HepG2 (cell line): ENCODE results near the gene GTSF1L. TPM values are rescaled to one million over a fixed set of nuclear protein-coding genes. Genes with fewer than 3 reads are reported as not detected.

Source experiments
- ATAC-seq: fragments of 200-7000 bp; cut with Tn5 transposase; 3 replicates; pipeline ENCODE4 v1.9.1; 2020; ENCODE audit warnings: mild to moderate bottlenecking, moderate library complexity
- BruUV-seq: library from RNA; stranded (reverse); fragments of 400-500 nt; replicated peaks from 2 replicates; lab custom pipeline; 2021; lab: Mats Ljungman, UMichigan
- CTCF ChIA-PET: fragments of 300-600 bp; formaldehyde crosslinking; extraction: SDS; loops from one replicate; lab custom pipeline; 2021; ENCODE audit warnings: low total read pairs, inconsistent platforms, low intra/inter-chr PET ratio; lab: Yijun Ruan, JAX
- POLR2A ChIA-PET: fragments of 350-600 bp; sonication (Branson Sonifier 250); formaldehyde crosslinking; loops from one replicate; lab custom pipeline; 2020; ENCODE audit warnings: antibody characterized with exemption, inconsistent platforms; lab: Yijun Ruan, JAX
- DNase-seq: peaks from one replicate; pipeline ENCODE4 v3.0.0-alpha.2; 2015; ENCODE audit warnings: low spot score
- FAIRE-seq: peaks from 3 replicates; lab custom pipeline; 2011; peaks lifted over from hg19 to GRCh38; lab: Jason Lieb, UNC
- H2AFZ ChIP-seq: one replicate; pipeline ENCODE4 v1.6.1; 2011; ENCODE audit warnings: low read length, inconsistent platforms
- H3K27ac ChIP-seq: fragments of 300-600 bp; 3 replicates; pipeline ENCODE4 v1.8.0; 2011; ENCODE audit warnings: mixed run types, mild to moderate bottlenecking, mixed read lengths, low read length, inconsistent platforms; ENCODE audit not compliant: insufficient read depth; ENCODE audit errors: extremely low read length
- H3K27me3 ChIP-seq, 2 experiments: fragments of 200-600 bp in 1 of 2; 2 replicates in 1 of 2; 3 replicates in 1 of 2; pipeline versions ENCODE4 v1.6.0 to v1.8.0; 2011; ENCODE audit warnings: low read length in 2 of 2, mild to moderate bottlenecking in 2 of 2, moderate library complexity in 2 of 2, inconsistent platforms in 1 of 2; ENCODE audit not compliant: insufficient read depth in 2 of 2, control insufficient read depth in 1 of 2
- H3K36me3 ChIP-seq, 2 experiments: fragments of 200-600 bp in 1 of 2; replicated peaks in 1 of 2; 2 replicates in 1 of 2; 3 replicates in 1 of 2; pipeline versions ENCODE4 v1.5.1 to v1.8.0; 2011; ENCODE audit warnings: low read length in 2 of 2, inconsistent platforms in 1 of 2; ENCODE audit not compliant: insufficient read depth in 2 of 2, control insufficient read depth in 1 of 2
- H3K4me1 ChIP-seq: 2 replicates; pipeline ENCODE4 v1.5.1; 2012; ENCODE audit warnings: low read length, inconsistent platforms; ENCODE audit not compliant: insufficient read depth
- H3K4me2 ChIP-seq: 2 replicates; pipeline ENCODE4 v1.6.0; 2011; ENCODE audit warnings: low read depth, low read length, inconsistent platforms
- H3K4me3 ChIP-seq, 3 experiments: fragments of 200-600 bp in 1 of 3; sonication (generic), shearing (Covaris generic) in 1 of 3; replicated peaks in 1 of 3; 2 replicates each; pipeline ENCODE4 v1.5.1; 2011 to 2016; ENCODE audit warnings: low read length in 3 of 3, inconsistent platforms in 2 of 3, low read depth in 2 of 3, mild to moderate bottlenecking in 2 of 3, control low read depth in 1 of 3, mixed read lengths in 1 of 3; ENCODE audit not compliant: insufficient read depth in 1 of 3
- H3K79me2 ChIP-seq: one replicate; pipeline ENCODE4 v1.6.1; 2011; ENCODE audit warnings: low read length, inconsistent platforms; ENCODE audit not compliant: insufficient read depth
- H3K9ac ChIP-seq: 2 replicates; pipeline ENCODE4 v1.6.0; 2011; ENCODE audit warnings: mild to moderate bottlenecking, low read depth, low read length, inconsistent platforms; ENCODE audit not compliant: insufficient read depth
- H3K9me3 ChIP-seq: 2 replicates; pipeline ENCODE4 v1.5.1; 2012; ENCODE audit warnings: mild to moderate bottlenecking, low read length
- H4K20me1 ChIP-seq: 2 replicates; pipeline ENCODE4 v1.6.0; 2011; ENCODE audit warnings: inconsistent platforms, mild to moderate bottlenecking, low read length, moderate library complexity; ENCODE audit not compliant: insufficient read depth
- BRCA1 ChIP-seq: sonication (generic); formaldehyde crosslinking; IDR thresholded peaks from 2 replicates; pipeline ENCODE4 v1.4.0; 2020; ENCODE audit warnings: missing genetic modification reagents
- HDAC1 ChIP-seq: sonication (generic); formaldehyde crosslinking; IDR thresholded peaks from 2 replicates; pipeline ENCODE4 v1.5.1; 2020; ENCODE audit warnings: mild to moderate bottlenecking, missing genetic modification reagents
- SP1 ChIP-seq, 2 experiments: fragments of 450-650 bp in 1 of 2; sonication (generic) in 1 of 2; formaldehyde crosslinking in 1 of 2; IDR thresholded peaks; 2 replicates each; pipeline versions ENCODE4 v1.4.0 to v1.6.1; 2016 to 2020; ENCODE audit warnings: missing genetic modification reagents in 1 of 2
- ZFAT ChIP-seq: sonication (generic); formaldehyde crosslinking; conservative IDR thresholded peaks from 2 replicates; pipeline ENCODE4 v1.8.1; 2023; ENCODE audit warnings: missing genetic modification reagents, inconsistent platforms
- ZNF597 ChIP-seq: sonication (generic); formaldehyde crosslinking; IDR thresholded peaks from 2 replicates; pipeline ENCODE4 v1.5.0; 2020; ENCODE audit warnings: missing genetic modification reagents
- ZNF598 ChIP-seq: sonication (generic); formaldehyde crosslinking; IDR thresholded peaks from 2 replicates; pipeline ENCODE4 v1.5.1; 2020; ENCODE audit warnings: mild to moderate bottlenecking, missing genetic modification reagents, borderline replicate concordance
- ZNF772 ChIP-seq: sonication (generic); formaldehyde crosslinking; IDR thresholded peaks from 2 replicates; pipeline ENCODE4 v1.5.0; 2020; ENCODE audit warnings: mild to moderate bottlenecking, missing genetic modification reagents
- WGBS: methylation state at CpG from one replicate; pipeline ENCODE4 v1.1.6; 2017; ENCODE audit warnings: low lambda C conversion rate; 5-methylcytosine and 5-hydroxymethylcytosine counted together
- in situ Hi-C: cut with HindIII; loops from 2 replicates; pipeline ENCODE4 v1.10.0; 2017; ENCODE audit warnings: low pct_unique_long_range_greater_than_20kb; ENCODE audit not compliant: extremely low pct_ligation_motif_present
- intact Hi-C: fragments of 100-400 bp; cut with micrococcal nuclease; formaldehyde crosslinking; loops from one replicate; pipeline ENCODE4 v1.10.0; 2022; ENCODE audit not compliant: unreplicated experiment
- polyA plus RNA-seq, 8 experiments: library from polyadenylated mRNA; depleted of rRNA in 3 of 8; stranded (reverse) in 7 of 8; unstranded in 1 of 8; fragments of >200 nt; fragmentation: Illumina TruSeq in 4 of 8; extraction: Trizol in 4 of 8; gene quantifications; 2 replicates each; pipeline versions ENCODE4 v1.2.1 to v1.2.3, GENCODE V29; 2011 to 2016; ENCODE audit warnings: low read depth in 4 of 8, missing spikeins in 1 of 8, mixed read lengths in 1 of 8; ENCODE audit not compliant: insufficient read depth in 1 of 8
- total RNA-seq, 5 experiments: library from RNA; depleted of rRNA; stranded (reverse); fragments of >200 nt; fragmentation: Illumina TruSeq; extraction: Trizol; gene quantifications; 2 replicates each; pipeline ENCODE4 v1.2.3, GENCODE V29; 2016; ENCODE audit warnings: low read depth in 1 of 5

GTSF1L gene
- total and polyA plus RNA-seq, 2 of the 13 experiments (the other 11 are each of a cell fraction or from before 2014, with no cell fraction given), result not detected

- TF ChIP-seq ZNF597 (CRISPR knock-in tag) (no peak), HDAC1 (CRISPR knock-in tag) (no peak), ZNF598 (CRISPR knock-in tag) (no peak), ZNF772 (CRISPR knock-in tag) (no peak), BRCA1 (CRISPR knock-in tag) (no peak), ZFAT (CRISPR knock-in tag) (no peak)
These were observed 17.4 kb upstream of the GTSF1L start (continued) for GRCh38 chr20:43744151-43744611.

GRCh38 chr20:43740642-43741041 lies 13.8 kb upstream of the GTSF1L start:
- Histone ChIP-seq H3K4me1 (peaks cover 13% of the 10 kb centered on the region), H3K4me2 (no peak overlapping the region), H3K27me3 (peaks cover 3 to 27% of the 10 kb centered on the region in 2 experiments; a peak in 4 of 5 replicates), H4K20me1 (no peaks in the 10 kb centered on the region), H3K27ac (no peak overlapping the region), H3K79me2 (no peaks in the 10 kb centered on the region), H3K36me3 (no peaks in the 10 kb centered on the region), H3K4me3 (no peak overlapping the region), H3K9me3 (no peaks in the 10 kb centered on the region), H3K9ac (no peak overlapping the region), H2AFZ (no peak overlapping the region)
- CTCF ChIA-PET, result no interaction called here
- POLR2A ChIA-PET, result no interaction called here
- DNase-seq, result no peak
- TF ChIP-seq SP1 (IDR thresholded peaks at IDR 0.05) (no peak), SP1 (CRISPR knock-in tag; IDR thresholded peaks at IDR 0.05) (no peak)
- BruUV-seq, result no TSS peak
- intact Hi-C loops, result no loop called here
- WGBS, result 78% methylated on average over 3 of the region's 3 CpGs
- ATAC-seq, result no peak
- FAIRE-seq, result no peak
- in situ Hi-C loops, result no loop called here
